Heart left ventricle (tissue), 16 donors: Measurements from ENCODE around the gene MTX2. TPM values are rescaled to one million over a fixed set of nuclear protein-coding genes. Genes with fewer than 3 reads are reported as not detected.

Experiments
- ATAC-seq, 4 donors: fragments of 200-7000 bp; cut with Tn5 transposase; one replicate each; pipeline ENCODE4 v1.9.1; 2020 to 2022; ENCODE audit warnings: moderate library complexity in 4 of 4, mild to moderate bottlenecking in 3 of 4, moderate number of reproducible peaks in 1 of 4
- DNase-seq, 5 donors: peaks; one replicate each; pipeline ENCODE4 v3.0.0-alpha.2; 2020
- H3K27ac ChIP-seq, 12 donors: fragments of 200-600 bp; sonication (generic) in 4 of 12; one replicate each; pipeline versions ENCODE4 v1.5.0 to v1.8.0; 2016 to 2022; ENCODE audit warnings: mild to moderate bottlenecking in 2 of 12
- H3K27me3 ChIP-seq, 9 donors: fragments of 200-600 bp; sonication (generic) in 2 of 9; one replicate each; pipeline versions ENCODE4 v1.5.1 to v1.8.0; 2016 to 2022; ENCODE audit warnings: mild to moderate bottlenecking in 3 of 9
- H3K36me3 ChIP-seq, 9 donors: fragments of 200-600 bp; sonication (generic) in 2 of 9; one replicate each; pipeline versions ENCODE4 v1.5.0 to v1.8.0; 2018 to 2022; ENCODE audit warnings: mild to moderate bottlenecking in 2 of 9
- H3K4me1 ChIP-seq, 12 donors: fragments of 200-600 bp; sonication (generic) in 4 of 12; one replicate each; pipeline versions ENCODE4 v1.5.0 to v1.8.0; 2016 to 2022; ENCODE audit warnings: mild to moderate bottlenecking in 3 of 12
- H3K4me3 ChIP-seq, 12 donors: fragments of 200-600 bp; sonication (generic) in 4 of 12; one replicate each; pipeline versions ENCODE4 v1.5.0 to v1.8.0; 2017 to 2022; ENCODE audit warnings: mild to moderate bottlenecking in 9 of 12, moderate library complexity in 4 of 12
- H3K9me3 ChIP-seq, 12 donors: fragments of 200-600 bp; sonication (generic) in 4 of 12; one replicate each; pipeline versions ENCODE4 v1.5.0 to v1.8.0; 2016 to 2022; ENCODE audit warnings: mild to moderate bottlenecking in 1 of 12
- POLR2A ChIP-seq, 2 donors: fragments of 450-650 bp; IDR thresholded peaks; one replicate each; pipeline ENCODE4 v1.6.1; 2017; ENCODE audit warnings: antibody characterized with exemption in 2 of 2, mild to moderate bottlenecking in 2 of 2, moderate library complexity in 2 of 2
- WGBS, 4 donors: extraction: QIAGEN DNeasy Blood & Tissue Kit in 2 of 4; methylation state at CpG; one replicate each; pipeline versions ENCODE4 v1.1.5 to v1.1.7; 2013 to 2018; 5-methylcytosine and 5-hydroxymethylcytosine counted together
- intact Hi-C, 10 donors: fragments of 100-400 bp; cut with DNase I; formaldehyde crosslinking; loops; one replicate each; pipeline versions ENCODE4 v1.11.1 to v1.14.2; 2022
- polyA plus RNA-seq, 2 donors: library from polyadenylated mRNA; stranded (reverse); fragments of 200-250 nt; gene quantifications; one replicate each; pipeline ENCODE4 v1.2.3, GENCODE V29; 2013
- total RNA-seq, 9 donors: library from RNA; depleted of rRNA in 2 of 9; stranded (reverse); fragments of >200 nt in 2 of 9; fragmentation: NEBNext Ultra II Directional in 3 of 9; extraction: Animal tissue kit (Norgen Biotek cat#: 25700) in 3 of 9; gene quantifications; one replicate each; pipeline versions ENCODE4 v1.1.0 to v1.2.4, GENCODE V29; 2016 to 2023
- TF ChIP-seq, protein P1 (sequence below), 12 donors: fragments of 200-600 bp; sonication (generic) in 4 of 12; IDR thresholded peaks; one replicate each; pipeline versions ENCODE4 v1.5.0 to v1.8.0; 2018 to 2022; ENCODE audit warnings: antibody characterized with exemption in 12 of 12, mild to moderate bottlenecking in 5 of 12
- donor health status: ischemic (EF 13 %, LVEDD 7.1; RV severe dilation, severe dysfunction).
- donor health status: healthy with polysubstance abuse.
- donor health status: DM: no; HTN: yes; CAD: no.
- donor health status: DM: no; HTN: no; CAD: no.
- donor health status: ischemic (EF 25% LVEDD 6.9; RV normal size, moderate dysfunction).
- donor health status: ischemic (EF 25% LVEDD 5.7; RV mildly dilated, moderate dysfunction).
- donor health status: healthy.
- donor health status: DM: yes; HTN: yes; CAD: no.
- donor health status: ischemic (EF 35%, LVEDD 5.7; RV mildly dilated, moderate dysfunction).
- donor health status: nonischemic (EF 11% LVEDD 7.7; RV severe dilation, severe dysfunction).
- donor health status: DM: yes; HTN: yes; CAD: no.
- donor health status: PGD.
- donor health status: ischemic (EF 29% LVEDD 5.4; RV normal size, mild dysfunction).
- donor health status: nonischemic (EF 23%, LVEDD 6.1; RV moderate dilation, normal function).

Gene MTX2
- total and polyA plus RNA-seq, 11 donors: 37.6 to 79.7 (median 44.7) TPM

DNA sequence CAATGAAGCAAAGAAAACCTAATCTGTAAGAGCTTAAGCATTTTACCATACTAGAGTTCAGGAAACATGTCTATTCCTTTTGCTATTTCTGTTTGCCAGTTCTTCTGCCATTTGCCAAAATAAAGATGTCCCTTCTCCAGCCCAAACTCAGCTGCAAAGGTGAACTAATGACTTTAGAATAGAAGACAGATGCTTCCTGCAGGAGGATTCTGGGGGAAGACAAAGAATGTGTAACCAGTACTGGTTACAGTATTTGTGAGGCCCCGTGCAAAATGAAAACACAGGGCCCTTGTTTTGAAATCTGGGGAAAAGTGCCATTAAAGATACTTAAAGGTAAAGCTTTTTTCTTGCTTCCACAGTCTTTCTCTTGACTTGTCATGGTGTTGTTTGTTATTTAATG is 34.3 kb upstream of the MTX2 start:
- Histone ChIP-seq H3K36me3 (no peaks in the 10 kb centered on the region), H3K4me1 (no peaks in the 10 kb centered on the region), H3K9me3 (no peaks in the 10 kb centered on the region), H3K27me3 (peaks cover 0 to 37% (median 0%) of the 10 kb centered on the region in 9 donors), H3K27ac (no peak overlapping the region), H3K4me3 (no peak overlapping the region)
- 41 to 65% (median 55%) methylated on average over 1 of the region's 1 CpG for WGBS, 4 donors
- TF ChIP-seq, protein P1, sequence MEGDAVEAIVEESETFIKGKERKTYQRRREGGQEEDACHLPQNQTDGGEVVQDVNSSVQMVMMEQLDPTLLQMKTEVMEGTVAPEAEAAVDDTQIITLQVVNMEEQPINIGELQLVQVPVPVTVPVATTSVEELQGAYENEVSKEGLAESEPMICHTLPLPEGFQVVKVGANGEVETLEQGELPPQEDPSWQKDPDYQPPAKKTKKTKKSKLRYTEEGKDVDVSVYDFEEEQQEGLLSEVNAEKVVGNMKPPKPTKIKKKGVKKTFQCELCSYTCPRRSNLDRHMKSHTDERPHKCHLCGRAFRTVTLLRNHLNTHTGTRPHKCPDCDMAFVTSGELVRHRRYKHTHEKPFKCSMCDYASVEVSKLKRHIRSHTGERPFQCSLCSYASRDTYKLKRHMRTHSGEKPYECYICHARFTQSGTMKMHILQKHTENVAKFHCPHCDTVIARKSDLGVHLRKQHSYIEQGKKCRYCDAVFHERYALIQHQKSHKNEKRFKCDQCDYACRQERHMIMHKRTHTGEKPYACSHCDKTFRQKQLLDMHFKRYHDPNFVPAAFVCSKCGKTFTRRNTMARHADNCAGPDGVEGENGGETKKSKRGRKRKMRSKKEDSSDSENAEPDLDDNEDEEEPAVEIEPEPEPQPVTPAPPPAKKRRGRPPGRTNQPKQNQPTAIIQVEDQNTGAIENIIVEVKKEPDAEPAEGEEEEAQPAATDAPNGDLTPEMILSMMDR (IDR thresholded peaks at IDR 0.05): no peak
- no peak for TF ChIP-seq POLR2A (IDR thresholded peaks at IDR 0.05)
- DNase-seq (no peak), ATAC-seq (no peak)
- intact Hi-C loops: no loop called here

DNA sequence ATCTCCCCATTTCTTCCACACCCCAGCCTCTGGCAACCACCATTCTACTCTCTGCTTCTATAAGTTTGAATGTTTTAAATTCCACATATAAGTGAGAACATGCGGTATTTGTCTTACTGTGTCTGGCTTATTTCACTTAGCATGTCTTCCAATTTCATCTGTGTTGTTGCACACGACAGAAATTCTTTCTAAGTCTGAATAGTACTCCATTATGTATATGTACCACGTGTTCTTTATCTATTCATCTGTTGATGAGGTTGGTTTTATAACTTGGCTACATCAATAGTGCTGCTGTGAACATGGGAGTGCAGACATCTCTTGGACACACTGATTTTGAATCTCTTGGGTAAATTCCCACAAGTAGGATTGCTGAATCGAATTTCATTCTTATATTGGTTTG is 31.8 kb upstream of the MTX2 start:
- Histone ChIP-seq H3K9me3 (no peaks in the 10 kb centered on the region), H3K36me3 (no peaks in the 10 kb centered on the region), H3K27ac (no peak overlapping the region), H3K27me3 (peaks cover 0 to 26% (median 0%) of the 10 kb centered on the region in 9 donors), H3K4me3 (no peak overlapping the region), H3K4me1 (no peaks in the 10 kb centered on the region)
- TF ChIP-seq POLR2A (IDR thresholded peaks at IDR 0.05): no peak
- TF ChIP-seq, protein P1 (IDR thresholded peaks at IDR 0.05): no peak
- intact Hi-C loops: no loop called here
- ATAC-seq (no peak), DNase-seq (no peak)
- WGBS, 4 donors: 33 to 45% (median 39%) methylated on average over 4 of the region's 4 CpGs

DNA sequence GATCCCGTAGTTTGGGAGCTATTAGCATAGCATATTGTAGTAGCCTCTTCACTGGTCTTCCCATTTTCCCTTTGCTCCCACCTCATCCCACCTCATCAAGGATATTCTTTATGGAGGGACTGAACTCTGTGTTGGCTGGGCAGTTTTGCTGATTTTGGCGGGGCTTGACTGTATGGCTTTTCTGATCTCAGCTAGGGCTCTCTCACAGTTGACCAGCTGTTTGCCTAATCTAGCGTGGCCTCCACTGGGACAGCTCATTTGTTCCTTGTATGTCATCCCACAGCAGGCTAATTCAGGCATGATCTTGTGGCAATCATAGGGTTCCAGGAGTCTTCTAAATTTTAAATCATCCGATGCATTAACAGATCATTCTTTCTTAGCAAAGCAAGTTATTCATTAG is 30.2 kb upstream of the MTX2 start:
- 87 to 90% (median 87%) methylated on average over 4 of the region's 4 CpGs for WGBS, 4 donors
- Histone ChIP-seq H3K27me3 (peaks cover 0 to 22% (median 0%) of the 10 kb centered on the region in 9 donors), H3K4me1 (no peaks in the 10 kb centered on the region), H3K36me3 (no peaks in the 10 kb centered on the region), H3K9me3 (no peaks in the 10 kb centered on the region), H3K27ac (no peak overlapping the region), H3K4me3 (no peak overlapping the region)
- intact Hi-C loops: no loop called here
- ATAC-seq (no peak), DNase-seq (no peak)
- no peak for TF ChIP-seq POLR2A (IDR thresholded peaks at IDR 0.05)
- TF ChIP-seq, protein P1 (IDR thresholded peaks at IDR 0.05): no peak

- H3K4me3 ChIP-seq: no peak overlapping the region
- 63 to 79% (median 69%) methylated on average over 1 of the region's 1 CpG for WGBS, 4 donors
- no peaks in the 10 kb centered on the region for H3K9me3 ChIP-seq
- H3K36me3 ChIP-seq: no peaks in the 10 kb centered on the region
- DNase-seq: no peak
- TF ChIP-seq, protein P1 (IDR thresholded peaks at IDR 0.05): no peak
- TF ChIP-seq POLR2A (IDR thresholded peaks at IDR 0.05): no peak
- peaks cover 0 to 21% (median 0%) of the 10 kb centered on the region in 9 donors for H3K27me3 ChIP-seq
- H3K4me1 ChIP-seq: no peaks in the 10 kb centered on the region
- intact Hi-C loops: no loop called here
- no peak for ATAC-seq
- H3K27ac ChIP-seq: no peak overlapping the region
Observed at GRCh38 chr2:176240301-176240700, 28.9 kb upstream of the MTX2 start.
